C4-2B (cell line): ENCODE measurements around the gene ARHGEF4.

ENCODE experiments used
- H3K27ac ChIP-seq: fragments of 450-650 bp; 2 replicates; pipeline ENCODE4 v1.5.1; 2017
- CTCF ChIP-seq: fragments of 450-650 bp; conservative IDR thresholded peaks from 2 replicates; pipeline ENCODE4 v1.5.1; 2017; ENCODE audit warnings: mild to moderate bottlenecking
- ZFX ChIP-seq: fragments of 450-650 bp; IDR thresholded peaks from 2 replicates; pipeline ENCODE4 v1.6.1; 2017

ARHGEF4 gene

GRCh38 chr2:130808482-130809268 is 28.0 kb upstream of the ARHGEF4 start:
- no peak for TF ChIP-seq CTCF
- TF ChIP-seq ZFX, result no peak
- no peak overlapping the region for H3K27ac ChIP-seq

- no peak overlapping the region for H3K27ac ChIP-seq
- TF ChIP-seq CTCF (no peak), ZFX (no peak)
Observed at GRCh38 chr2:130810490-130810889, 26.2 kb upstream of the ARHGEF4 start.

- H3K27ac ChIP-seq, result no peak overlapping the region
- TF ChIP-seq ZFX (no peak), CTCF (no peak)
Observed at GRCh38 chr2:130813722-130814121, 23.0 kb upstream of the ARHGEF4 start.

- TF ChIP-seq CTCF (no peak), ZFX (no peak)
- no peak overlapping the region for H3K27ac ChIP-seq
Observed at GRCh38 chr2:130814931-130815680, 21.6 kb upstream of the ARHGEF4 start.

GRCh38 chr2:130818809-130819208 is 17.9 kb upstream of the ARHGEF4 start:
- H3K27ac ChIP-seq, result no peak overlapping the region
- TF ChIP-seq ZFX (no peak), CTCF (no peak)

- TF ChIP-seq ZFX (no peak), CTCF (no peak)
- no peak overlapping the region for H3K27ac ChIP-seq
Observed at GRCh38 chr2:130819226-130819607, 17.5 kb upstream of the ARHGEF4 start.

GRCh38 chr2:130819608-130820278 is 17.0 kb upstream of the ARHGEF4 start:
- no peak overlapping the region for H3K27ac ChIP-seq
- TF ChIP-seq CTCF, result no peak
- TF ChIP-seq ZFX, result no peak
